Tibial artery (tissue), 4 donors: ENCODE results near the gene ANKRD65.
A peak's percentile ranks its signal among the peaks of the same experiment; 100 is the strongest.

Source experiments
- DNase-seq, 2 donors: peaks; one replicate each; pipeline ENCODE4 v3.0.0-alpha.2; 2019
- H3K27ac ChIP-seq, 2 donors: fragments of 200-600 bp; sonication (generic) in 1 of 2; 1 replicate in 1 of 2; 2 replicates in 1 of 2; pipeline ENCODE4 v1.5.1; 2018 to 2019; ENCODE audit warnings: mild to moderate bottlenecking in 1 of 2
- H3K27me3 ChIP-seq, 2 donors: fragments of 200-600 bp; sonication (generic) in 1 of 2; one replicate each; pipeline versions ENCODE4 v1.5.1 to v1.6.0; 2016 to 2019
- H3K36me3 ChIP-seq, 3 donors: fragments of 200-600 bp; sonication (generic) in 2 of 3; one replicate each; pipeline ENCODE4 v1.5.1; 2016 to 2019; ENCODE audit warnings: mild to moderate bottlenecking in 2 of 3
- H3K4me1 ChIP-seq, 4 donors: fragments of 200-600 bp; sonication (generic) in 2 of 4; 1 replicate in 3 of 4; 2 replicates in 1 of 4; pipeline ENCODE4 v1.5.1; 2016 to 2019
- H3K4me3 ChIP-seq, 2 donors: fragments of 200-600 bp; sonication (generic) in 1 of 2; 1 replicate in 1 of 2; 2 replicates in 1 of 2; pipeline ENCODE4 v1.5.1; 2018 to 2019; ENCODE audit warnings: mild to moderate bottlenecking in 2 of 2
- H3K9me3 ChIP-seq, 3 donors: fragments of 200-600 bp; sonication (generic) in 1 of 3; one replicate each; pipeline ENCODE4 v1.5.1; 2016 to 2019
- CTCF ChIP-seq, 2 experiments: fragments of 200-600 bp in 1 of 2; fragments of 450-650 bp in 1 of 2; IDR thresholded peaks; one replicate each; pipeline ENCODE4 v1.5.1; 2017 to 2019; ENCODE audit warnings: antibody characterized with exemption in 2 of 2, mild to moderate bottlenecking in 1 of 2, moderate library complexity in 1 of 2
- intact Hi-C: fragments of 100-400 bp; cut with DNase I; formaldehyde crosslinking; loops from one replicate; pipeline ENCODE4 v1.15.0; 2023; ENCODE audit warnings: low total_unique reads

ANKRD65 gene

GRCh38 chr1:1397839-1398523, 23.1 kb downstream of the ANKRD65 start:
- H3K27ac ChIP-seq = peak overlapping the region; percentile 81 to 92
- H3K4me1 ChIP-seq = peaks cover 0 to 41% (median 29%) of the 10 kb centered on the region in 4 donors
- H3K27me3 ChIP-seq = no peaks in the 10 kb centered on the region
- no peak for DNase-seq
- no peaks in the 10 kb centered on the region for H3K9me3 ChIP-seq
- peak overlapping the region; percentile 85 to 96 for H3K4me3 ChIP-seq
- no peak for TF ChIP-seq CTCF (IDR thresholded peaks at IDR 0.05)
- H3K36me3 ChIP-seq = peaks cover 54 to 77% (median 70%) of the 10 kb centered on the region in 3 donors
- intact Hi-C loops = no loop called here

GRCh38 chr1:1395166-1395565, 25.9 kb downstream of the ANKRD65 start:
- Histone ChIP-seq H3K27me3 (no peaks in the 10 kb centered on the region), H3K4me3 (no peak overlapping the region), H3K4me1 (peaks cover 0 to 32% (median 22%) of the 10 kb centered on the region in 4 donors), H3K9me3 (no peaks in the 10 kb centered on the region), H3K27ac (no peak overlapping the region), H3K36me3 (peaks cover 62 to 79% (median 75%) of the 10 kb centered on the region in 3 donors)
- intact Hi-C loops = no loop called here
- no peak for DNase-seq
- no peak for TF ChIP-seq CTCF (IDR thresholded peaks at IDR 0.05)

GRCh38 chr1:1394116-1394515, 27.0 kb downstream of the ANKRD65 start:
- Histone ChIP-seq H3K4me3 (no peak overlapping the region), H3K27me3 (no peaks in the 10 kb centered on the region), H3K36me3 (peaks cover 72 to 89% (median 85%) of the 10 kb centered on the region in 3 donors), H3K27ac (no peak overlapping the region), H3K9me3 (no peaks in the 10 kb centered on the region), H3K4me1 (peaks cover 0 to 26% (median 17%) of the 10 kb centered on the region in 4 donors)
- TF ChIP-seq CTCF (IDR thresholded peaks at IDR 0.05) = no peak
- intact Hi-C loops = no loop called here
- DNase-seq = no peak

GRCh38 chr1:1393428-1393827, 27.6 kb downstream of the ANKRD65 start:
- Histone ChIP-seq H3K4me1 (peaks cover 0 to 24% (median 15%) of the 10 kb centered on the region in 4 donors), H3K36me3 (peaks cover 79 to 96% (median 92%) of the 10 kb centered on the region in 3 donors), H3K9me3 (no peaks in the 10 kb centered on the region), H3K27me3 (no peaks in the 10 kb centered on the region), H3K27ac (no peak overlapping the region), H3K4me3 (no peak overlapping the region)
- TF ChIP-seq CTCF (IDR thresholded peaks at IDR 0.05) = no peak
- intact Hi-C loops = no loop called here
- no peak for DNase-seq

- no peak overlapping the region for H3K27ac ChIP-seq
- no peak for DNase-seq
- no peaks in the 10 kb centered on the region for H3K9me3 ChIP-seq
- H3K4me1 ChIP-seq = peaks cover 0 to 20% (median 11%) of the 10 kb centered on the region in 4 donors
- H3K27me3 ChIP-seq = no peaks in the 10 kb centered on the region
- no peak overlapping the region for H3K4me3 ChIP-seq
- no peak for TF ChIP-seq CTCF (IDR thresholded peaks at IDR 0.05)
- intact Hi-C loops = no loop called here
- peaks cover 83 to 100% (median 96%) of the 10 kb centered on the region in 3 donors for H3K36me3 ChIP-seq
These were observed 28.1 kb downstream of the ANKRD65 start for GRCh38 chr1:1393014-1393413.
